K562 (cell line): ENCODE results near the gene PPP2R5A. TPM values are rescaled to one million over a fixed set of nuclear protein-coding genes. Genes with fewer than 3 reads are reported as not detected.

Source experiments
- FOXJ3 ChIP-seq: sonication (generic); formaldehyde crosslinking; IDR thresholded peaks from 2 replicates; pipeline ENCODE4 v1.4.0; 2020; ENCODE audit warnings: mild to moderate bottlenecking, missing genetic modification reagents
- FUS ChIP-seq: fragments of 200-400 bp; formaldehyde crosslinking; optimal IDR thresholded peaks from 2 replicates; pipeline ENCODE3; 2017; ENCODE audit warnings: low read depth, low read length
- GABPA ChIP-seq: fragments of 200-800 bp; sonication (Bioruptor generic); conservative IDR thresholded peaks from 2 replicates; pipeline ENCODE4 v1.6.1; 2016; ENCODE audit warnings: low read depth, missing genetic modification characterization, missing compliant biosample characterization
- GATA2 ChIP-seq: sonication (generic); formaldehyde crosslinking; IDR thresholded peaks from 2 replicates; pipeline ENCODE4 v1.4.0; 2020; ENCODE audit warnings: mild to moderate bottlenecking, missing genetic modification reagents
- HMGN3 ChIP-seq: IDR thresholded peaks from 2 replicates; pipeline ENCODE4 v1.6.1; 2011; ENCODE audit warnings: borderline replicate concordance, low read depth, mild to moderate bottlenecking, mixed read lengths, low read length; ENCODE audit not compliant: insufficient read length; ENCODE audit errors: extremely low read depth
- KAT8 ChIP-seq: fragments of 450-650 bp; IDR thresholded peaks from 2 replicates; pipeline ENCODE4 v1.6.1; 2016; ENCODE audit warnings: low read depth, mild to moderate bottlenecking
- NCOA1 ChIP-seq: fragments of 450-650 bp; IDR thresholded peaks from 2 replicates; pipeline ENCODE4 v1.6.1; 2016; ENCODE audit warnings: low read depth
- RBM22 ChIP-seq: fragments of 200-400 bp; formaldehyde crosslinking; IDR thresholded peaks from 2 replicates; pipeline ENCODE4 v1.6.1; 2018; ENCODE audit warnings: low read length, low read depth; ENCODE audit not compliant: poor library complexity, severe bottlenecking
- SMAD4 ChIP-seq: fragments of 250-450 bp; sonication (Bioruptor Pico); conservative IDR thresholded peaks from 2 replicates; pipeline ENCODE4 v1.8.0; 2021; ENCODE audit warnings: inconsistent platforms, mild to moderate bottlenecking, moderate library complexity
- SREBF1 ChIP-seq: fragments of 150-350 bp; IDR thresholded peaks from 2 replicates; pipeline ENCODE4 v1.6.1; 2014; ENCODE audit warnings: antibody characterized with exemption, low read depth, low read length, borderline replicate concordance
- ZKSCAN3 ChIP-seq: fragments of 250-450 bp; sonication (Bioruptor Pico); IDR thresholded peaks from 2 replicates; pipeline ENCODE4 v1.4.0; 2020
- ZNF740 ChIP-seq, 3 experiments: fragments of 200-800 bp in 1 of 3; sonication (Bioruptor generic) in 1 of 3; sonication (generic) in 1 of 3; formaldehyde crosslinking in 1 of 3; IDR thresholded peaks; 2 replicates each; pipeline versions ENCODE4 v1.6.1 to v1.8.0; 2016 to 2022; ENCODE audit warnings: mild to moderate bottlenecking in 2 of 3, missing compliant biosample characterization in 2 of 3, missing genetic modification characterization in 2 of 3, missing genetic modification reagents in 1 of 3
- polyA plus RNA-seq, 8 experiments: library from polyadenylated mRNA; depleted of rRNA in 4 of 8; stranded (reverse) in 5 of 8; unstranded in 3 of 8; fragments of >200 nt; fragmentation: Nextera tagmentation in 2 of 8; fragmentation: Illumina TruSeq in 1 of 8; extraction: Ambion mirVana in 2 of 8; extraction: Trizol in 1 of 8; gene quantifications; 2 replicates each; pipeline versions ENCODE4 v1.2.1 to v1.2.3, GENCODE V29; 2011 to 2014; ENCODE audit warnings: inconsistent platforms in 1 of 8, missing spikeins in 1 of 8
- total RNA-seq, 7 experiments: library from RNA; depleted of rRNA in 6 of 7; stranded (reverse); fragments of >200 nt in 6 of 7; fragmentation: Illumina TruSeq in 2 of 7; extraction: Trizol in 2 of 7; gene quantifications; 2 replicates each; pipeline versions ENCODE4 v1.2.1 to v1.2.3, GENCODE V29; 2011 to 2021; ENCODE audit warnings: low replicate concordance in 1 of 7
- TF ChIP-seq, protein P1 (sequence below), 2 experiments: fragments of 450-650 bp; IDR thresholded peaks; 2 replicates each; pipeline ENCODE4 v1.6.1; 2016; ENCODE audit warnings: mild to moderate bottlenecking in 2 of 2, borderline replicate concordance in 1 of 2, low read depth in 1 of 2, moderate library complexity in 1 of 2
- TF ChIP-seq, protein P2 (sequence below): fragments of 250-450 bp; sonication (Bioruptor Pico); IDR thresholded peaks from 2 replicates; pipeline ENCODE4 v1.8.0; 2021; ENCODE audit warnings: moderate library complexity, mild to moderate bottlenecking, inconsistent platforms
- TF ChIP-seq, protein P3 (sequence below): fragments of 450-650 bp; formaldehyde crosslinking; IDR thresholded peaks from 2 replicates; pipeline ENCODE4 v1.4.0; 2022; ENCODE audit warnings: missing genetic modification characterization

Gene PPP2R5A
- total and polyA plus RNA-seq, 9 of the 15 experiments (the other 6 are each of a cell fraction or from before 2014, with no cell fraction given): 26.9 to 106 (median 64.3) TPM

GRCh38 chr1:212238552-212238951 lies 46.7 kb upstream of the PPP2R5A start (continued):
- TF ChIP-seq ZNF740 (CRISPR knock-in tag; IDR thresholded peaks at IDR 0.05) (no peak), ZNF740 (tag; IDR thresholded peaks at IDR 0.05) (peak in 1 of 2 experiments; percentile 59; a peak in 1 of 4 replicates), GATA2 (CRISPR knock-in tag) (no peak), SREBF1 (no peak), KAT8 (no peak), FOXJ3 (CRISPR knock-in tag) (no peak), NCOA1 (no peak), HMGN3 (no peak), FUS (no peak), SMAD4 (CRISPR knock-in tag) (peak; percentile 65), RBM22 (no peak), GABPA (tag) (0 out of 2 replicates have a peak, but pooled peaks have one; percentile 22), ZKSCAN3 (CRISPR knock-in tag) (no peak)
- TF ChIP-seq, protein P1, sequence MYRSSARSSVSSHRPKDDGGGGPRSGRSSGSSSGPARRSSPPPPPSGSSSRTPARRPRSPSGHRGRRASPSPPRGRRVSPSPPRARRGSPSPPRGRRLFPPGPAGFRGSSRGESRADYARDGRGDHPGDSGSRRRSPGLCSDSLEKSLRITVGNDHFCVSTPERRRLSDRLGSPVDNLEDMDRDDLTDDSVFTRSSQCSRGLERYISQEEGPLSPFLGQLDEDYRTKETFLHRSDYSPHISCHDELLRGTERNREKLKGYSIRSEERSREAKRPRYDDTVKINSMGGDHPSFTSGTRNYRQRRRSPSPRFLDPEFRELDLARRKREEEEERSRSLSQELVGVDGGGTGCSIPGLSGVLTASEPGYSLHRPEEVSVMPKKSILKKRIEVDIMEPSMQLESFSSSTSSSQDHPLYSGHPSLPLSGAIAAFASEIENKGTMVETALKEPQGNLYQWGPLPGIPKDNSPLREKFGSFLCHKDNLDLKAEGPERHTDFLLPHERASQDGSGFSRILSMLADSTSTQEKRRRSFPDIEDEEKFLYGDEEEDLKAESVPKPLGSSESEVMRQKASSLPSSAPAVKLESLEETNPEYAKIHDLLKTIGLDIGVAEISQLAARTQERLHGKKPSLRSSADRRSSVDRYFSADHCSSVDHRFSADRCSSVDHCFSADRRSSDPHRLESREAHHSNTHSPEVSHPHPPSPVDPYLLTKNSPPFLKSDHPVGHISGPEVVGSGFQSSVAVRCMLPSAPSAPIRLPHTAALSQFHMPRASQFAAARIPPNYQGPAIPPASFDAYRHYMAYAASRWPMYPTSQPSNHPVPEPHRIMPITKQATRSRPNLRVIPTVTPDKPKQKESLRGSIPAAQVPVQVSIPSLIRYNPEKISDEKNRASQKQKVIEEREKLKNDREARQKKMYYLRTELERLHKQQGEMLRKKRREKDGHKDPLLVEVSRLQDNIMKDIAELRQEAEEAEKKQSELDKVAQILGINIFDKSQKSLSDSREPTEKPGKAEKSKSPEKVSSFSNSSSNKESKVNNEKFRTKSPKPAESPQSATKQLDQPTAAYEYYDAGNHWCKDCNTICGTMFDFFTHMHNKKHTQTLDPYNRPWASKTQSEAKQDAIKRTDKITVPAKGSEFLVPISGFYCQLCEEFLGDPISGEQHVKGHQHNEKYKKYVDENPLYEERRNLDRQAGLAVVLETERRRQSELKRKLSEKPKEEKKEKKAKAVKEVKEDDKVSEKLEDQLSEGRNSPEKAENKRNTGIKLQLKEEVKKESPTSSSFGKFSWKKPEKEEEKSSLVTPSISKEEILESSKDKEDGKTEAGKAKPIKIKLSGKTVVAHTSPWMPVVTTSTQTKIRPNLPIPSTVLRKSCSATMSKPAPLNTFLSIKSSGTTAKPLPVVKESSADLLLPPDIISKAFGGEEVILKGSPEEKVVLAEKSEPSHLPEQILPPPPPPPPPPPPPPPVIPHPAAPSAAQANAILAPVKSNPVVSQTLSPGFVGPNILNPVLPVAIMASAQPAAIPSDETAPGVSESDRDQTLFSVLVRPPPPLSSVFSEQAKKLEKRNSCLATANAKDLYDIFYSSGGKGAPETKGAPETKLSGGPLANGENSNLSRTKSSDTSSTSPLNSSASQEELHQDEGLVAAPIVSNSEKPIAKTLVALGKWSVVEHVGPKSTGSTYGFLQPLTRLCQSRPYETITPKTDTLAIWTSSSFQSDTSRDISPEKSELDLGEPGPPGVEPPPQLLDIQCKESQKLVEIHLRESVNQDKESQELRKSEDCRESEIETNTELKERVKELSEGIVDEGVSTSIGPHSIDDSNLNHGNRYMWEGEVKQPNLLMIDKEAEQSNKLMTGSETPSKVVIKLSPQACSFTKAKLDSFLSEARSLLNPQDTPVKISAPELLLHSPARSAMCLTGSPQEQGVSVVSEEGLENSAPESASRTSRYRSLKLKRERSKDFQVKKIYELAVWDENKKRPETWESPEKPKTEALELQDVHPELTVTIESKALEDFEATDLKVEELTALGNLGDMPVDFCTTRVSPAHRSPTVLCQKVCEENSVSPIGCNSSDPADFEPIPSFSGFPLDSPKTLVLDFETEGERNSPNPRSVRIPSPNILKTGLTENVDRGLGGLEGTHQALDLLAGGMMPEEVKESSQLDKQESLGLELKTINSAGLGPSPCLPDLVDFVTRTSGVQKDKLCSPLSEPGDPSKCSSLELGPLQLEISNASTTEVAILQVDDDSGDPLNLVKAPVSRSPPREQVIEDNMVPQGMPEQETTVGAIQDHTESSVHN (IDR thresholded peaks at IDR 0.05; ENCODE audit: borderline replicate concordance in 1 of 2, low read depth in 1 of 2): no peak
- TF ChIP-seq, protein P2, sequence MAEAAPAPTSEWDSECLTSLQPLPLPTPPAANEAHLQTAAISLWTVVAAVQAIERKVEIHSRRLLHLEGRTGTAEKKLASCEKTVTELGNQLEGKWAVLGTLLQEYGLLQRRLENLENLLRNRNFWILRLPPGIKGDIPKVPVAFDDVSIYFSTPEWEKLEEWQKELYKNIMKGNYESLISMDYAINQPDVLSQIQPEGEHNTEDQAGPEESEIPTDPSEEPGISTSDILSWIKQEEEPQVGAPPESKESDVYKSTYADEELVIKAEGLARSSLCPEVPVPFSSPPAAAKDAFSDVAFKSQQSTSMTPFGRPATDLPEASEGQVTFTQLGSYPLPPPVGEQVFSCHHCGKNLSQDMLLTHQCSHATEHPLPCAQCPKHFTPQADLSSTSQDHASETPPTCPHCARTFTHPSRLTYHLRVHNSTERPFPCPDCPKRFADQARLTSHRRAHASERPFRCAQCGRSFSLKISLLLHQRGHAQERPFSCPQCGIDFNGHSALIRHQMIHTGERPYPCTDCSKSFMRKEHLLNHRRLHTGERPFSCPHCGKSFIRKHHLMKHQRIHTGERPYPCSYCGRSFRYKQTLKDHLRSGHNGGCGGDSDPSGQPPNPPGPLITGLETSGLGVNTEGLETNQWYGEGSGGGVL (CRISPR knock-in tag): no peak
- TF ChIP-seq, protein P3, sequence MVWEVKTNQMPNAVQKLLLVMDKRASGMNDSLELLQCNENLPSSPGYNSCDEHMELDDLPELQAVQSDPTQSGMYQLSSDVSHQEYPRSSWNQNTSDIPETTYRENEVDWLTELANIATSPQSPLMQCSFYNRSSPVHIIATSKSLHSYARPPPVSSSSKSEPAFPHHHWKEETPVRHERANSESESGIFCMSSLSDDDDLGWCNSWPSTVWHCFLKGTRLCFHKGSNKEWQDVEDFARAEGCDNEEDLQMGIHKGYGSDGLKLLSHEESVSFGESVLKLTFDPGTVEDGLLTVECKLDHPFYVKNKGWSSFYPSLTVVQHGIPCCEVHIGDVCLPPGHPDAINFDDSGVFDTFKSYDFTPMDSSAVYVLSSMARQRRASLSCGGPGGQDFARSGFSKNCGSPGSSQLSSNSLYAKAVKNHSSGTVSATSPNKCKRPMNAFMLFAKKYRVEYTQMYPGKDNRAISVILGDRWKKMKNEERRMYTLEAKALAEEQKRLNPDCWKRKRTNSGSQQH (CRISPR knock-in tag): no peak
